Measurements from ENCODE around the gene LPGAT1. TPM values are rescaled to one million over a fixed set of nuclear protein-coding genes. Genes with fewer than 3 reads are reported as not detected.

Gene LPGAT1
- polyA plus RNA-seq, 1 donor = 222 TPM

GRCh38 chr1:211804915-211805314, 25.6 kb downstream of the LPGAT1 start:
- no peak for DNase-seq
- Histone ChIP-seq H3K4me1 (ENCODE audit: control insufficient read depth, insufficient read depth, low read length) (no peaks in the 10 kb centered on the region), H3K27me3 (ENCODE audit: control insufficient read depth, insufficient read depth, low read length) (no peaks in the 10 kb centered on the region), H3K4me3 (ENCODE audit: low read length) (no peak overlapping the region), H3K9me3 (ENCODE audit: control insufficient read depth, low read depth, low read length) (peaks cover 7% of the 10 kb centered on the region), H3K36me3 (ENCODE audit: control insufficient read depth, insufficient read depth, low read length) (peaks cover 24% of the 10 kb centered on the region), H3K27ac (ENCODE audit: low read length) (no peak overlapping the region)
- WGBS (ENCODE audit: insufficient coverage, low lambda C conversion rate) = 40% methylated on average over 1 of the region's 2 CpGs

DNA sequence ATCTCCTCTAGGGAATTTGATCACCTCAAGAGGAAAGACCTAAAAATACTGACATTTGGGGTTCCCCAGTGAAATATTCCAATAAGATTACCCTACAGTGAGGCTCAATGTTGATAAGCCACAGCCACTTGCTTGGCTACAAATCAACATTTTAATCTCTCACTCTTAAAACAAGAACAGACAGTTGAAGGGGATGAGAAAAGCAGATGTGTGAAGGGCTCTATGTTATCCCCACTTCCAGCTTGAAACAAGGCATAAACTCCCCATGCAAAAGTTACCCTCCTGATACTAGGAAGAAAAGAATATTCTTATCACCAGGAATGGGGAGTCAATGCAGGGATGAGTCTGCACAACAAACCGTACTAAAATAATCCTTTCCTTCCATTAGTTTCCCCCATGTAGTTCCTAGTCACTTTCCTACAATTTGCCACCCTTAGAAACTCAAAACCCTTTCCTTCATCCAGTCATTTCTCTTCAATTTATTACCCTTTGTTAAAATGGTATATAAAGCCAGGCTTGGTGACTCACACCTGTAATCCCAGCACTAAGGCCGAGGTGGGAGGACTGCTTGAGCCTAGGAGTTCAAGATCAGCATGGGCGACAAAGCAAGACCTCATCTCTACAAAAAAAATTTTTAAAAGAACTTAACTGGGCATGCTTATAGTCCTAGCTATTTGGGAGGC, 29.5 kb downstream of the LPGAT1 start:
- Histone ChIP-seq H3K27ac (ENCODE audit: low read length) (no peak overlapping the region), H3K4me3 (ENCODE audit: low read length) (no peak overlapping the region), H3K27me3 (ENCODE audit: control insufficient read depth, insufficient read depth, low read length) (no peaks in the 10 kb centered on the region), H3K4me1 (ENCODE audit: control insufficient read depth, insufficient read depth, low read length) (no peaks in the 10 kb centered on the region), H3K36me3 (ENCODE audit: control insufficient read depth, insufficient read depth, low read length) (peaks cover 31% of the 10 kb centered on the region), H3K9me3 (ENCODE audit: control insufficient read depth, low read depth, low read length) (peaks cover 7% of the 10 kb centered on the region)
- no peak for DNase-seq
- WGBS (ENCODE audit: insufficient coverage, low lambda C conversion rate) = 100% methylated on average over 1 of the region's 3 CpGs

GRCh38 chr1:211797994-211798393, 32.6 kb downstream of the LPGAT1 start:
- Histone ChIP-seq H3K27ac (ENCODE audit: low read length) (no peak overlapping the region), H3K4me1 (ENCODE audit: control insufficient read depth, insufficient read depth, low read length) (no peaks in the 10 kb centered on the region), H3K36me3 (ENCODE audit: control insufficient read depth, insufficient read depth, low read length) (peaks cover 26% of the 10 kb centered on the region), H3K27me3 (ENCODE audit: control insufficient read depth, insufficient read depth, low read length) (no peaks in the 10 kb centered on the region), H3K4me3 (ENCODE audit: low read length) (no peak overlapping the region), H3K9me3 (ENCODE audit: control insufficient read depth, low read depth, low read length) (peaks cover 7% of the 10 kb centered on the region)
- no CpG with 5 or more reads among the region's 2 CpGs for WGBS (ENCODE audit: insufficient coverage, low lambda C conversion rate)
- DNase-seq = no peak

DNA sequence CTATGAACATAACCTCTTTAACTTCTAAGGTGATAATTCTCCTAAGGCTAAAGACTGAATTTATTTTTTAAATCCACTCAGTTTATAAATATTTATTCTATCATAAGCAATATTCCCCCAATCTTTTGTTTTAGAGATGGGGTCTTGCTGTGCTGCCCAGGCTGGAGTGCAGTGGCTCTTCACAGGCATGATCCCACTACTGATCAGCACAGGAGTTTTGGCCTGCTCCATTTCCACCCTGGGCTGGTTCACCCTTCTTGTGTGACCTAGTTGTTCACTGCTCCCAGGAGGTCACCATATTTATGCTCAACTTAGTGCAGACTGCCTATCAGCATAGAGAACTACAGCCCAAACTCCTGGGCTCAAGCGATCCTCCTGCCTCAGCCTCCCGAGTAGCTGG, 38.6 kb downstream of the LPGAT1 start:
- H3K27me3 ChIP-seq (ENCODE audit: control insufficient read depth, insufficient read depth, low read length) = no peaks in the 10 kb centered on the region
- no peak overlapping the region for H3K4me3 ChIP-seq (ENCODE audit: low read length)
- no peaks in the 10 kb centered on the region for H3K4me1 ChIP-seq (ENCODE audit: control insufficient read depth, insufficient read depth, low read length)
- peaks cover 28% of the 10 kb centered on the region for H3K36me3 ChIP-seq (ENCODE audit: control insufficient read depth, insufficient read depth, low read length)
- no CpG with 5 or more reads among the region's 2 CpGs for WGBS (ENCODE audit: insufficient coverage, low lambda C conversion rate)
- DNase-seq = no peak
- H3K9me3 ChIP-seq (ENCODE audit: control insufficient read depth, low read depth, low read length) = no peaks in the 10 kb centered on the region
- no peak overlapping the region for H3K27ac ChIP-seq (ENCODE audit: low read length)

- 67% methylated on average over 1 of the region's 11 CpGs for WGBS (ENCODE audit: insufficient coverage, low lambda C conversion rate)
- Histone ChIP-seq H3K4me3 (ENCODE audit: low read length) (no peak overlapping the region), H3K27me3 (ENCODE audit: control insufficient read depth, insufficient read depth, low read length) (no peaks in the 10 kb centered on the region), H3K9me3 (ENCODE audit: control insufficient read depth, low read depth, low read length) (no peaks in the 10 kb centered on the region), H3K4me1 (ENCODE audit: control insufficient read depth, insufficient read depth, low read length) (no peaks in the 10 kb centered on the region), H3K27ac (ENCODE audit: low read length) (no peak overlapping the region), H3K36me3 (ENCODE audit: control insufficient read depth, insufficient read depth, low read length) (peaks cover 27% of the 10 kb centered on the region)
- DNase-seq = no peak
Observed at GRCh38 chr1:211789641-211790464, 40.7 kb downstream of the LPGAT1 start.

GRCh38 chr1:211788626-211789025, 41.9 kb downstream of the LPGAT1 start:
- DNase-seq = no peak
- Histone ChIP-seq H3K4me3 (ENCODE audit: low read length) (no peak overlapping the region), H3K27ac (ENCODE audit: low read length) (no peak overlapping the region), H3K4me1 (ENCODE audit: control insufficient read depth, insufficient read depth, low read length) (peaks cover 2% of the 10 kb centered on the region), H3K27me3 (ENCODE audit: control insufficient read depth, insufficient read depth, low read length) (no peaks in the 10 kb centered on the region), H3K36me3 (ENCODE audit: control insufficient read depth, insufficient read depth, low read length) (peaks cover 27% of the 10 kb centered on the region), H3K9me3 (ENCODE audit: control insufficient read depth, low read depth, low read length) (no peaks in the 10 kb centered on the region)
- WGBS (ENCODE audit: insufficient coverage, low lambda C conversion rate) = 100% methylated on average over 1 of the region's 4 CpGs

GRCh38 chr1:211783897-211784296, 46.7 kb downstream of the LPGAT1 start:
- WGBS (ENCODE audit: insufficient coverage, low lambda C conversion rate) = 0% methylated on average over 1 of the region's 1 CpG
- no peaks in the 10 kb centered on the region for H3K9me3 ChIP-seq (ENCODE audit: control insufficient read depth, low read depth, low read length)
- H3K27me3 ChIP-seq (ENCODE audit: control insufficient read depth, insufficient read depth, low read length) = no peaks in the 10 kb centered on the region
- peaks cover 22% of the 10 kb centered on the region for H3K36me3 ChIP-seq (ENCODE audit: control insufficient read depth, insufficient read depth, low read length)
- H3K4me1 ChIP-seq (ENCODE audit: control insufficient read depth, insufficient read depth, low read length) = peaks cover 2% of the 10 kb centered on the region
- DNase-seq = peak; percentile 85 to 94
- H3K27ac ChIP-seq (ENCODE audit: low read length) = peak overlapping the region; percentile 37
- H3K4me3 ChIP-seq (ENCODE audit: low read length) = no peak overlapping the region

GRCh38 chr1:211783266-211783665, 47.3 kb downstream of the LPGAT1 start:
- no peak overlapping the region for H3K27ac ChIP-seq (ENCODE audit: low read length)
- H3K9me3 ChIP-seq (ENCODE audit: control insufficient read depth, low read depth, low read length) = no peaks in the 10 kb centered on the region
- H3K4me3 ChIP-seq (ENCODE audit: low read length) = no peak overlapping the region
- H3K36me3 ChIP-seq (ENCODE audit: control insufficient read depth, insufficient read depth, low read length) = peaks cover 23% of the 10 kb centered on the region
- H3K27me3 ChIP-seq (ENCODE audit: control insufficient read depth, insufficient read depth, low read length) = no peaks in the 10 kb centered on the region
- H3K4me1 ChIP-seq (ENCODE audit: control insufficient read depth, insufficient read depth, low read length) = peaks cover 2% of the 10 kb centered on the region
- no CpG with 5 or more reads among the region's 4 CpGs for WGBS (ENCODE audit: insufficient coverage, low lambda C conversion rate)
- DNase-seq = no peak

DNA sequence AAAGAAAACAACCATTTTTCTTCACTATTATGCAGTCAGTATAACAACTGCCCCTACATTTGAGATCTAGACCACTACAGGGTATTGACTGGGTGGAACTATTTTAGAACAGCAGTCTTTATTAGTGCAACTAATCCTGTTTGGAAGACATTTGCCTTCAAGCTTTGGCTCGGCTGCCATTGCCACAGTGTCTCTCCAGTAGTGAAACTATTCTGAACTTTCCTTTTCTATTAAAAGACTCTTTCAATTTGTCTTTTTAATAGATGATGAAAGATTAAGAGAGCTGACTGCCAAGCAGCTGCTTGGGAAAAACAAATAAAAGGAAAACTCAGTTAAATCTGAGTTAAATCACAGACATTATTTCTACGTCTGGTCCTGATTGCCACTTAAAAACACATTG, 49.3 kb downstream of the LPGAT1 start:
- DNase-seq = no peak
- Histone ChIP-seq H3K27me3 (ENCODE audit: control insufficient read depth, insufficient read depth, low read length) (no peaks in the 10 kb centered on the region), H3K9me3 (ENCODE audit: control insufficient read depth, low read depth, low read length) (no peaks in the 10 kb centered on the region), H3K4me3 (ENCODE audit: low read length) (no peak overlapping the region), H3K4me1 (ENCODE audit: control insufficient read depth, insufficient read depth, low read length) (peaks cover 2% of the 10 kb centered on the region), H3K36me3 (ENCODE audit: control insufficient read depth, insufficient read depth, low read length) (peaks cover 31% of the 10 kb centered on the region), H3K27ac (ENCODE audit: low read length) (no peak overlapping the region)
- 100% methylated on average over 1 of the region's 2 CpGs for WGBS (ENCODE audit: insufficient coverage, low lambda C conversion rate)

DNA sequence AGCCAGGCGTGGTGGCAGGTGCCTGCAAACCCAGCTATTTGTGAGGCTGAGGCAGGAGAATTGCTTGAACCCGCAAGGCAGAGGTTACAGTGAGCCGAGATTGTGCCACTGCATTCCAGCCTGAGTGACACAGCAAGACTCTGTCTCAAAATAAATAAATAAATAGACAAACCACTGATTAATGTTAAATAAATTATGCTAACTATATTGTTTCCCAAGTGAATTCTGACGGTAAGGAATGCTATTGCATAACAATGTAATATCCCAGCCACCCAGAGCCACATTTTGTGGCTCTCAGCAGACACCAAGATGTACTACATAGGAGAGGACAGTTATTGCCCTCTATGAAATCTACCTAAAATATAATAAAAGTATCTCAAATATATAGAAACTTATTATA, 55.4 kb downstream of the LPGAT1 start:
- H3K9me3 ChIP-seq (ENCODE audit: control insufficient read depth, low read depth, low read length) = no peaks in the 10 kb centered on the region
- no peak overlapping the region for H3K4me3 ChIP-seq (ENCODE audit: low read length)
- 70% methylated on average over 2 of the region's 4 CpGs for WGBS (ENCODE audit: insufficient coverage, low lambda C conversion rate)
- no peak overlapping the region for H3K27ac ChIP-seq (ENCODE audit: low read length)
- H3K27me3 ChIP-seq (ENCODE audit: control insufficient read depth, insufficient read depth, low read length) = no peaks in the 10 kb centered on the region
- DNase-seq = no peak
- H3K36me3 ChIP-seq (ENCODE audit: control insufficient read depth, insufficient read depth, low read length) = peaks cover 31% of the 10 kb centered on the region
- no peaks in the 10 kb centered on the region for H3K4me1 ChIP-seq (ENCODE audit: control insufficient read depth, insufficient read depth, low read length)

Measured in large intestine (tissue), 3 donors.